Vagina (tissue), 2 donors: ENCODE results near the gene HSPA1B. TPM values are rescaled to one million over a fixed set of nuclear protein-coding genes. Genes with fewer than 3 reads are reported as not detected.
A peak's percentile ranks its signal among the peaks of the same experiment; 100 is the strongest.

Experiments used
- DNase-seq, 2 donors: peaks; one replicate each; pipeline ENCODE4 v3.0.0-alpha.2; 2017; ENCODE audit errors: extremely low spot score in 2 of 2
- H3K27ac ChIP-seq: fragments of 200-600 bp; sonication (generic); one replicate; pipeline ENCODE4 v1.5.1; 2019
- H3K27me3 ChIP-seq: fragments of 200-600 bp; sonication (generic); one replicate; pipeline ENCODE4 v1.5.1; 2019
- H3K36me3 ChIP-seq, 2 donors: fragments of 200-600 bp; sonication (generic); one replicate each; pipeline ENCODE4 v1.5.1; 2017 to 2019
- H3K4me1 ChIP-seq: fragments of 200-600 bp; sonication (generic); one replicate; pipeline ENCODE4 v1.5.1; 2019
- H3K4me3 ChIP-seq, 2 donors: fragments of 200-600 bp; sonication (generic); 1 replicate in 1 of 2; 2 replicates in 1 of 2; pipeline ENCODE4 v1.5.1; 2016 to 2019
- H3K9me3 ChIP-seq: fragments of 200-600 bp; sonication (generic); one replicate; pipeline ENCODE4 v1.5.1; 2019
- CTCF ChIP-seq, 3 experiments: fragments of 450-650 bp in 2 of 3; fragments of 200-600 bp in 1 of 3; sonication (generic) in 1 of 3; IDR thresholded peaks; one replicate each; pipeline ENCODE4 v1.5.1; 2017 to 2019; ENCODE audit warnings: antibody characterized with exemption in 3 of 3, mild to moderate bottlenecking in 2 of 3, moderate library complexity in 2 of 3
- POLR2A ChIP-seq, 2 donors: fragments of 450-650 bp; IDR thresholded peaks; one replicate each; pipeline ENCODE4 v1.6.1; 2017; ENCODE audit warnings: antibody characterized with exemption in 2 of 2, mild to moderate bottlenecking in 2 of 2, moderate library complexity in 2 of 2
- POLR2AphosphoS5 ChIP-seq, 2 donors: sonication (generic); formaldehyde crosslinking; IDR thresholded peaks; one replicate each; pipeline ENCODE4 v1.9.0; 2017; ENCODE audit warnings: antibody characterized with exemption in 2 of 2, mild to moderate bottlenecking in 2 of 2, low read depth in 1 of 2; ENCODE audit not compliant: insufficient read depth in 1 of 2
- intact Hi-C: fragments of 100-400 bp; cut with DNase I; formaldehyde crosslinking; loops from one replicate; pipeline ENCODE4 v1.15.1; 2023
- total RNA-seq: library from RNA; depleted of rRNA; stranded (reverse); fragments of >200 nt; gene quantifications from one replicate; pipeline ENCODE4 v1.2.3, GENCODE V29; 2016

Gene HSPA1B
- total RNA-seq, 1 donor from 2014 or later: 466 TPM

- Histone ChIP-seq H3K27ac (peak overlapping the region; percentile 97), H3K36me3 (peaks cover 0 to 13% of the 10 kb centered on the region in 2 donors), H3K27me3 (no peaks in the 10 kb centered on the region), H3K4me1 (peaks cover 26% of the 10 kb centered on the region), H3K4me3 (peak overlapping the region; percentile 67 to 93), H3K9me3 (no peaks in the 10 kb centered on the region)
- no peak for TF ChIP-seq CTCF (IDR thresholded peaks at IDR 0.05)
- TF ChIP-seq POLR2A (IDR thresholded peaks at IDR 0.05): no peak
- TF ChIP-seq POLR2AphosphoS5 (IDR thresholded peaks at IDR 0.05; ENCODE audit: insufficient read depth in 1 of 2, low read depth in 1 of 2): no peak
- DNase-seq: no peak
- intact Hi-C loops: loop anchor here (10.0 kb wide), 1 partner anchor 60 kb away; the partner anchor contains the start of gene CLIC1
Observed at GRCh38 chr6:31794294-31794865, 33.2 kb upstream of the HSPA1B start.

- intact Hi-C loops: loop anchor here (10.0 kb wide), 1 partner anchor 60 kb away; the partner anchor contains the start of gene CLIC1
- H3K27me3 ChIP-seq: no peaks in the 10 kb centered on the region
- TF ChIP-seq POLR2AphosphoS5 (IDR thresholded peaks at IDR 0.05; ENCODE audit: insufficient read depth in 1 of 2, low read depth in 1 of 2): no peak
- H3K4me3 ChIP-seq: peak overlapping the region; percentile 67 to 93
- H3K4me1 ChIP-seq: peaks cover 26% of the 10 kb centered on the region
- peak overlapping the region; percentile 97 for H3K27ac ChIP-seq
- peaks cover 0 to 13% of the 10 kb centered on the region in 2 donors for H3K36me3 ChIP-seq
- no peak for DNase-seq
- H3K9me3 ChIP-seq: no peaks in the 10 kb centered on the region
Observed at GRCh38 chr6:31794866-31795615, 32.5 kb upstream of the HSPA1B start.

GRCh38 chr6:31795616-31796298, 31.8 kb upstream of the HSPA1B start, which contains the start of gene VARS1:
VARS1 (minus strand) TSS chr6:31795752; CDS start chr6:31795217, 535 bp downstream.
- TF ChIP-seq CTCF (IDR thresholded peaks at IDR 0.05) (peak; percentile 12 to 78 (median 72)), POLR2A (IDR thresholded peaks at IDR 0.05) (peak in 1 of 2 donors; percentile 25), POLR2AphosphoS5 (IDR thresholded peaks at IDR 0.05; ENCODE audit: insufficient read depth in 1 of 2, low read depth in 1 of 2) (peak in 1 of 2 donors; percentile 79)
- peak within 1 kb of the TSS; percentile 97 for H3K27ac ChIP-seq
- no peak for DNase-seq
- no peaks in the 10 kb centered on the region for H3K27me3 ChIP-seq
- H3K36me3 ChIP-seq: peaks cover 0 to 11% of the 10 kb centered on the region in 2 donors
- intact Hi-C loops: loop anchor here (10.0 kb wide), 1 partner anchor 61 kb away; the partner anchor contains the start of gene CLIC1
- H3K4me3 ChIP-seq: peak within 1 kb of the TSS; percentile 67 to 93
- peaks cover 26% of the 10 kb centered on the region for H3K4me1 ChIP-seq
- H3K9me3 ChIP-seq: no peaks in the 10 kb centered on the region

- peaks cover 21% of the 10 kb centered on the region for H3K4me1 ChIP-seq
- no peaks in the 10 kb centered on the region for H3K9me3 ChIP-seq
- no peak overlapping the region for H3K4me3 ChIP-seq
- no peaks in the 10 kb centered on the region for H3K27me3 ChIP-seq
- peaks cover 0 to 8% of the 10 kb centered on the region in 2 donors for H3K36me3 ChIP-seq
- TF ChIP-seq CTCF (IDR thresholded peaks at IDR 0.05) (no peak), POLR2A (IDR thresholded peaks at IDR 0.05) (no peak), POLR2AphosphoS5 (IDR thresholded peaks at IDR 0.05; ENCODE audit: insufficient read depth in 1 of 2, low read depth in 1 of 2) (no peak)
- intact Hi-C loops: loop anchor here (10.0 kb wide), 1 partner anchor 62 kb away; the partner anchor contains the start of gene CLIC1
- DNase-seq: no peak
- H3K27ac ChIP-seq: peak overlapping the region; percentile 97
Observed at GRCh38 chr6:31796993-31797385, 30.5 kb upstream of the HSPA1B start.

GRCh38 chr6:31797588-31797987, 29.9 kb upstream of the HSPA1B start:
- Histone ChIP-seq H3K4me3 (no peak overlapping the region), H3K36me3 (peaks cover 0 to 10% of the 10 kb centered on the region in 2 donors), H3K27ac (peak overlapping the region; percentile 27), H3K27me3 (no peaks in the 10 kb centered on the region), H3K4me1 (peaks cover 21% of the 10 kb centered on the region), H3K9me3 (no peaks in the 10 kb centered on the region)
- intact Hi-C loops: loop anchor here (10.0 kb wide), 1 partner anchor 63 kb away; the partner anchor contains the start of gene CLIC1
- TF ChIP-seq POLR2AphosphoS5 (IDR thresholded peaks at IDR 0.05; ENCODE audit: insufficient read depth in 1 of 2, low read depth in 1 of 2) (no peak), CTCF (IDR thresholded peaks at IDR 0.05) (no peak), POLR2A (IDR thresholded peaks at IDR 0.05) (no peak)
- no peak for DNase-seq
